IMR-90 (cell line): ENCODE data around the gene ADGRG2. TPM values are rescaled to one million over a fixed set of nuclear protein-coding genes. Genes with fewer than 3 reads are reported as not detected.

ENCODE experiments used
- ATAC-seq: fragments of 200-7000 bp; cut with Tn5 transposase; 2 replicates; pipeline ENCODE4 v1.9.1; 2020; ENCODE audit warnings: low read depth, mild to moderate bottlenecking, moderate library complexity
- BruUV-seq: library from RNA; stranded (reverse); fragments of 400-500 nt; replicated peaks from 2 replicates; lab custom pipeline; 2021; lab: Mats Ljungman, UMichigan
- CTCF ChIA-PET: fragments of 300-600 bp; formaldehyde crosslinking; extraction: SDS; loops from one replicate; lab custom pipeline; 2021; ENCODE audit warnings: antibody characterized with exemption; lab: Yijun Ruan, JAX
- POLR2A ChIA-PET: fragments of 300-600 bp; sonication (Branson Sonifier 250); formaldehyde crosslinking; loops from one replicate; lab custom pipeline; 2022; ENCODE audit warnings: antibody characterized with exemption; ENCODE audit not compliant: unreplicated experiment; lab: Charles Lee
- DNase-seq: peaks from one replicate; pipeline ENCODE4 v3.0.0; 2013
- H2AFZ ChIP-seq: replicated peaks from 2 replicates; pipeline ENCODE3; 2013; ENCODE audit warnings: low read length, mild to moderate bottlenecking; ENCODE audit not compliant: poor library complexity
- H2AK5ac ChIP-seq: 2 replicates; pipeline ENCODE4 v1.6.1; 2013; ENCODE audit warnings: low read depth, low read length, inconsistent platforms
- H2AK9ac ChIP-seq: replicated peaks from 2 replicates; pipeline ENCODE3; 2013; ENCODE audit warnings: mild to moderate bottlenecking, low read depth, low read length, moderate library complexity; ENCODE audit not compliant: poor library complexity
- H2BK120ac ChIP-seq: 2 replicates; pipeline ENCODE4 v1.6.1; 2013; ENCODE audit warnings: low read depth, low read length, inconsistent platforms
- H2BK15ac ChIP-seq: 3 replicates; pipeline ENCODE4 v1.6.1; 2013; ENCODE audit warnings: low read depth, low read length, inconsistent platforms
- H2BK20ac ChIP-seq: 2 replicates; pipeline ENCODE4 v1.6.1; 2013; ENCODE audit warnings: low read depth, mild to moderate bottlenecking, inconsistent platforms, low read length, moderate library complexity
- H2BK5ac ChIP-seq: 2 replicates; pipeline ENCODE4 v1.6.1; 2013; ENCODE audit warnings: mild to moderate bottlenecking, low read depth, low read length, inconsistent platforms; ENCODE audit not compliant: poor library complexity, severe bottlenecking
- H3K14ac ChIP-seq: replicated peaks from 2 replicates; pipeline ENCODE4 v1.6.1; 2013; ENCODE audit warnings: low read depth, low read length, inconsistent platforms
- H3K18ac ChIP-seq: 2 replicates; pipeline ENCODE4 v1.6.1; 2013; ENCODE audit warnings: low read depth, low read length, control low read depth
- H3K23ac ChIP-seq: 2 replicates; pipeline ENCODE4 v1.6.1; 2013; ENCODE audit warnings: low read depth, low read length, inconsistent platforms
- H3K27ac ChIP-seq: 2 replicates; pipeline ENCODE4 v1.5.1; 2013; ENCODE audit warnings: mild to moderate bottlenecking, control low read depth, low read length; ENCODE audit not compliant: insufficient read depth
- H3K27me3 ChIP-seq: 2 replicates; pipeline ENCODE4 v1.6.1; 2013; ENCODE audit warnings: low read length; ENCODE audit not compliant: control insufficient read depth, insufficient read depth
- H3K36me3 ChIP-seq: 2 replicates; pipeline ENCODE4 v1.6.1; 2013; ENCODE audit warnings: low read length, mixed read lengths; ENCODE audit not compliant: control insufficient read depth, insufficient read depth
- H3K4ac ChIP-seq: 2 replicates; pipeline ENCODE4 v1.6.1; 2013; ENCODE audit warnings: low read depth, low read length, inconsistent platforms
- H3K4me1 ChIP-seq: 2 replicates; pipeline ENCODE4 v1.6.1; 2013; ENCODE audit warnings: low read length, mixed read lengths; ENCODE audit not compliant: control insufficient read depth, insufficient read depth
- H3K4me2 ChIP-seq: 2 replicates; pipeline ENCODE4 v1.6.1; 2013; ENCODE audit warnings: low read depth, mild to moderate bottlenecking, control low read depth, low read length, moderate library complexity
- H3K4me3 ChIP-seq: 2 replicates; pipeline ENCODE4 v1.5.1; 2013; ENCODE audit warnings: low read depth, mild to moderate bottlenecking, control low read depth, low read length, moderate library complexity; ENCODE audit not compliant: insufficient read depth
- H3K56ac ChIP-seq: 2 replicates; pipeline ENCODE4 v1.6.1; 2013; ENCODE audit warnings: low read length, inconsistent platforms; ENCODE audit not compliant: insufficient read depth; ENCODE audit errors: extremely low read depth
- H3K79me1 ChIP-seq, 2 experiments: 2 replicates each; pipeline ENCODE4 v1.6.1; 2013; ENCODE audit warnings: low read length in 2 of 2, inconsistent platforms in 1 of 2, low read depth in 1 of 2
- H3K9ac ChIP-seq: 2 replicates; pipeline ENCODE4 v1.6.1; 2013; ENCODE audit warnings: low read depth, low read length, control low read depth
- H3K9me1 ChIP-seq: 2 replicates; pipeline ENCODE4 v1.6.1; 2013; ENCODE audit warnings: low read length, inconsistent platforms; ENCODE audit not compliant: insufficient read depth
- H3K9me3 ChIP-seq: 2 replicates; pipeline ENCODE4 v1.6.1; 2013; ENCODE audit warnings: low read length; ENCODE audit not compliant: control insufficient read depth, insufficient read depth
- H4K20me1 ChIP-seq: 2 replicates; pipeline ENCODE4 v1.6.1; 2013; ENCODE audit warnings: low read length, inconsistent platforms; ENCODE audit not compliant: insufficient read depth
- H4K5ac ChIP-seq: 2 replicates; pipeline ENCODE4 v1.6.1; 2013; ENCODE audit warnings: mild to moderate bottlenecking, low read depth, low read length, control low read depth
- H4K8ac ChIP-seq, 2 experiments: 2 replicates each; pipeline ENCODE4 v1.6.1; 2013; ENCODE audit warnings: low read depth in 2 of 2, low read length in 2 of 2, control low read depth in 1 of 2, inconsistent platforms in 1 of 2
- H4K91ac ChIP-seq: 2 replicates; pipeline ENCODE4 v1.6.1; 2013; ENCODE audit warnings: low read depth, low read length, inconsistent platforms; ENCODE audit not compliant: insufficient read depth
- BHLHE40 ChIP-seq: fragments of 150-350 bp; IDR thresholded peaks from 2 replicates; pipeline ENCODE4 v1.6.1; 2016; ENCODE audit warnings: mild to moderate bottlenecking, low read depth, low read length
- CEBPB ChIP-seq: IDR thresholded peaks from 2 replicates; pipeline ENCODE4 v1.6.1; 2012; ENCODE audit warnings: low read depth, low read length, improper control_type of control experiment
- CHD1 ChIP-seq: IDR thresholded peaks from 2 replicates; pipeline ENCODE4 v1.6.1; 2012; ENCODE audit warnings: low read depth, low read length, improper control_type of control experiment
- FOS ChIP-seq: fragments of 150-350 bp; IDR thresholded peaks from 2 replicates; pipeline ENCODE4 v1.6.1; 2016; ENCODE audit warnings: low read depth, low read length
- MAFK ChIP-seq: IDR thresholded peaks from 2 replicates; pipeline ENCODE4 v1.6.1; 2012; ENCODE audit warnings: low read depth, low read length, improper control_type of control experiment
- MAZ ChIP-seq: IDR thresholded peaks from 2 replicates; pipeline ENCODE4 v1.6.1; 2012; ENCODE audit warnings: low read depth, mild to moderate bottlenecking, low read length, improper control_type of control experiment, moderate library complexity, borderline replicate concordance
- MXI1 ChIP-seq: IDR thresholded peaks from 2 replicates; pipeline ENCODE4 v1.6.1; 2012; ENCODE audit warnings: low read depth, mild to moderate bottlenecking, low read length, moderate library complexity, borderline replicate concordance
- NFE2L2 ChIP-seq: fragments of 150-350 bp; IDR thresholded peaks from 2 replicates; pipeline ENCODE4 v1.6.1; 2016; ENCODE audit warnings: low read depth, mild to moderate bottlenecking, low read length
- POLR2A ChIP-seq: IDR thresholded peaks from 2 replicates; pipeline ENCODE4 v1.6.1; 2012; ENCODE audit warnings: mild to moderate bottlenecking, low read depth, low read length
- RAD21 ChIP-seq: IDR thresholded peaks from 2 replicates; pipeline ENCODE4 v1.6.1; 2012; ENCODE audit warnings: low read length, improper control_type of control experiment
- RCOR1 ChIP-seq: IDR thresholded peaks from 2 replicates; pipeline ENCODE4 v1.6.1; 2012; ENCODE audit warnings: mild to moderate bottlenecking, low read length, improper control_type of control experiment; ENCODE audit not compliant: insufficient replicate concordance
- RFX5 ChIP-seq: IDR thresholded peaks from 2 replicates; pipeline ENCODE4 v1.8.0; 2012; ENCODE audit warnings: low read depth, mild to moderate bottlenecking, low read length, moderate library complexity
- SMC3 ChIP-seq: fragments of 150-350 bp; IDR thresholded peaks from 2 replicates; pipeline ENCODE4 v1.6.1; 2016; ENCODE audit warnings: low read depth, mild to moderate bottlenecking, antibody characterized with exemption, low read length, moderate library complexity
- WGBS, 2 experiments: methylation state at CpG; one replicate each; pipeline versions ENCODE4 v1.1.5 to v1.1.7; 2013; ENCODE audit warnings: missing lambda C conversion rate in 2 of 2; ENCODE audit not compliant: insufficient read length in 1 of 2; ENCODE audit errors: extremely low coverage in 2 of 2; 5-methylcytosine and 5-hydroxymethylcytosine counted together
- dilution Hi-C: fragments of 300-500 bp; cut with HindIII; formaldehyde crosslinking; loops from one replicate; pipeline ENCODE4 v1.14.3; 2018; ENCODE audit warnings: low sequenced_read_pairs; ENCODE audit not compliant: unreplicated experiment
- in situ Hi-C: fragments of 300-500 bp; cut with MboI; formaldehyde crosslinking; loops from 3 replicates; pipeline ENCODE4 v1.14.3; 2019; ENCODE audit warnings: low sequenced_read_pairs, inconsistent platforms, mixed read lengths
- intact Hi-C: fragments of 100-400 bp; cut with micrococcal nuclease; formaldehyde crosslinking; loops from 2 replicates; pipeline ENCODE4 v1.10.0; 2022
- polyA plus RNA-seq, 3 experiments: library from polyadenylated mRNA; depleted of rRNA; stranded (reverse); fragments of >200 nt; gene quantifications; 2 replicates each; pipeline ENCODE4 v1.2.3, GENCODE V29; 2012; ENCODE audit warnings: low replicate concordance in 1 of 3
- total RNA-seq: library from RNA; depleted of rRNA; stranded (reverse); fragments of >200 nt; gene quantifications from 2 replicates; pipeline ENCODE4 v1.2.3, GENCODE V29; 2012
- TF ChIP-seq, protein P1 (sequence below): fragments of 150-350 bp; IDR thresholded peaks from 2 replicates; pipeline ENCODE4 v1.6.1; 2016; ENCODE audit warnings: low read depth, mild to moderate bottlenecking, low read length, moderate library complexity, borderline replicate concordance
- TF ChIP-seq, protein P2 (sequence below): fragments of 150-350 bp; IDR thresholded peaks from 2 replicates; pipeline ENCODE4 v1.6.1; 2017; ENCODE audit warnings: mild to moderate bottlenecking, antibody characterized with exemption, low read length, low read depth

The ADGRG2 gene
- total and polyA plus RNA-seq, 2 of the 4 experiments (the other 2 are of a cell fraction) = under 0.01 to 0.07 TPM

DNA sequence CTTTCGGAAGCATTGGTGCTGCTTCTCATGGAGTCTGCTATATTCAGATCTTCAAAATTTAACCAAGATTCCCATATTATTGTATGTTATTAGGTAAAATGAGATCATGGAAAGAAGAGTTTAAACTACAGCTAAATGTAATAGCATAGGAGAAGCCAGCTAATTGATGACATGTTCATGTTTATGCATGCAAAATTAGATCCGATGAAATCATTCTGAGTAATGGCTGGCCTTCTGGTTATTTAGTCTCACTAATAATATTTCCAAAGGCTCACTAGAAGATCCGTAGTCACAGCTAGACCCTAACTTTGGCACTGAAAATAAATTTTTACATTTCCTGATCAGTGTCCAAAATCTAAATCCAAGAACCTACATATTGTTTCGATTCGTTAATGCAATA is 118.5 kb downstream of the ADGRG2 start:
- no peak overlapping the region for H2BK120ac ChIP-seq
- no peak overlapping the region for H3K27ac ChIP-seq
- in situ Hi-C loops = no loop called here
- H3K27me3 ChIP-seq = no peaks in the 10 kb centered on the region
- peaks cover 0 to 4% of the 10 kb centered on the region in 2 experiments; a peak in 2 of 4 replicates for H3K79me1 ChIP-seq
- no peak overlapping the region for H3K18ac ChIP-seq
- intact Hi-C loops = no loop called here
- H3K14ac ChIP-seq = no peak overlapping the region
- POLR2A ChIA-PET = no interaction called here
- H3K9me1 ChIP-seq = no peaks in the 10 kb centered on the region
- no peaks in the 10 kb centered on the region for H3K9me3 ChIP-seq
- H2AFZ ChIP-seq = no peak overlapping the region
- H4K91ac ChIP-seq = no peak overlapping the region
- 0 out of 2 replicates have a peak, but pooled peaks cover 2% of the 10 kb centered on the region for H3K4me1 ChIP-seq
- H2BK5ac ChIP-seq = no peak overlapping the region
- DNase-seq = peak; percentile 47
- no peak overlapping the region for H2BK15ac ChIP-seq
- no peak overlapping the region for H4K8ac ChIP-seq
- no peak for TF ChIP-seq RCOR1
- TF ChIP-seq MAFK = no peak
- TF ChIP-seq, protein P1, sequence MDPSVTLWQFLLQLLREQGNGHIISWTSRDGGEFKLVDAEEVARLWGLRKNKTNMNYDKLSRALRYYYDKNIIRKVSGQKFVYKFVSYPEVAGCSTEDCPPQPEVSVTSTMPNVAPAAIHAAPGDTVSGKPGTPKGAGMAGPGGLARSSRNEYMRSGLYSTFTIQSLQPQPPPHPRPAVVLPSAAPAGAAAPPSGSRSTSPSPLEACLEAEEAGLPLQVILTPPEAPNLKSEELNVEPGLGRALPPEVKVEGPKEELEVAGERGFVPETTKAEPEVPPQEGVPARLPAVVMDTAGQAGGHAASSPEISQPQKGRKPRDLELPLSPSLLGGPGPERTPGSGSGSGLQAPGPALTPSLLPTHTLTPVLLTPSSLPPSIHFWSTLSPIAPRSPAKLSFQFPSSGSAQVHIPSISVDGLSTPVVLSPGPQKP = no peak
- no peak for TF ChIP-seq CHD1
- TF ChIP-seq SMC3 = no peak
- TF ChIP-seq BHLHE40 = no peak
- no peak for TF ChIP-seq CEBPB
- TF ChIP-seq RFX5 = no peak
- TF ChIP-seq POLR2A = no peak
- no peak for TF ChIP-seq NFE2L2
- no peak for TF ChIP-seq MAZ
- TF ChIP-seq FOS = no peak
- TF ChIP-seq MXI1 = no peak
- TF ChIP-seq, protein P2, sequence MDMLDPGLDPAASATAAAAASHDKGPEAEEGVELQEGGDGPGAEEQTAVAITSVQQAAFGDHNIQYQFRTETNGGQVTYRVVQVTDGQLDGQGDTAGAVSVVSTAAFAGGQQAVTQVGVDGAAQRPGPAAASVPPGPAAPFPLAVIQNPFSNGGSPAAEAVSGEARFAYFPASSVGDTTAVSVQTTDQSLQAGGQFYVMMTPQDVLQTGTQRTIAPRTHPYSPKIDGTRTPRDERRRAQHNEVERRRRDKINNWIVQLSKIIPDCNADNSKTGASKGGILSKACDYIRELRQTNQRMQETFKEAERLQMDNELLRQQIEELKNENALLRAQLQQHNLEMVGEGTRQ = no peak
- TF ChIP-seq RAD21 = no peak
- H2AK9ac ChIP-seq = no peak overlapping the region
- no peak overlapping the region for H3K56ac ChIP-seq
- no peak overlapping the region for H3K9ac ChIP-seq
- H4K5ac ChIP-seq = no peak overlapping the region
- no peak overlapping the region for H3K4me3 ChIP-seq
- no peak overlapping the region for H2BK20ac ChIP-seq
- no CpG with 5 or more reads among the region's 5 CpGs for WGBS, 2 experiments
- no peaks in the 10 kb centered on the region for H4K20me1 ChIP-seq
- no peak overlapping the region for H2AK5ac ChIP-seq
- no peak overlapping the region for H3K4me2 ChIP-seq
- no peak for ATAC-seq
- CTCF ChIA-PET = no interaction called here
- no peaks in the 10 kb centered on the region; the same call in 1 of the 2 replicates for H3K36me3 ChIP-seq
- H3K23ac ChIP-seq = no peak overlapping the region
- dilution Hi-C loops = no loop called here
- BruUV-seq = no TSS peak
- no peak overlapping the region for H3K4ac ChIP-seq
